OCI-LY3 (cell line): ENCODE results near the gene TTC4.

Source experiments
- H2AFZ ChIP-seq: fragments of 200-600, 300-600 bp; shearing (Covaris generic); 2 replicates; pipeline ENCODE4 v1.6.0; 2014; ENCODE audit warnings: antibody characterized with exemption, low read depth, low read length
- H3K27ac ChIP-seq: fragments of 200-600, 300-600 bp; sonication (generic); 2 replicates; pipeline ENCODE4 v1.5.1; 2014; ENCODE audit warnings: mild to moderate bottlenecking, low read length, moderate library complexity, mixed read lengths
- H3K27me3 ChIP-seq: fragments of 200-600, 300-600 bp; sonication (generic); 2 replicates; pipeline ENCODE4 v1.6.1; 2014; ENCODE audit warnings: low read depth, low read length, mixed read lengths
- H3K36me3 ChIP-seq: fragments of 200-600, 300-600 bp; sonication (generic); replicated peaks from 2 replicates; pipeline ENCODE3; 2014; ENCODE audit warnings: low read depth, low read length, mixed read lengths
- H3K4me1 ChIP-seq: fragments of 300-600, 200-600 bp; sonication (generic); 2 replicates; pipeline ENCODE4 v1.6.1; 2014; ENCODE audit warnings: low read length, mixed read lengths
- H3K4me2 ChIP-seq: fragments of 200-600, 300-600 bp; sonication (generic); 2 replicates; pipeline ENCODE4 v1.6.1; 2014; ENCODE audit warnings: low read length, mixed read lengths
- H3K4me3 ChIP-seq: fragments of 300-600, 200-600 bp; sonication (generic); 2 replicates; pipeline ENCODE4 v1.5.1; 2014; ENCODE audit warnings: antibody characterized with exemption, mild to moderate bottlenecking, low read length, moderate library complexity
- H3K79me2 ChIP-seq: fragments of 300-600, 200-600 bp; shearing (Covaris generic); 2 replicates; pipeline ENCODE4 v1.6.1; 2014; ENCODE audit warnings: mild to moderate bottlenecking, low read length, mixed read lengths
- H3K9ac ChIP-seq: fragments of 300-600, 200-600 bp; shearing (Covaris generic); 2 replicates; pipeline ENCODE4 v1.6.0; 2014; ENCODE audit warnings: mild to moderate bottlenecking, low read length, moderate library complexity
- H3K9me3 ChIP-seq: fragments of 200-600, 300-600 bp; shearing (Covaris generic); 2 replicates; pipeline ENCODE4 v1.6.1; 2014; ENCODE audit warnings: low read length, mixed read lengths; ENCODE audit not compliant: insufficient read depth
- H4K20me1 ChIP-seq: fragments of 200-600, 300-600 bp; sonication (generic); 2 replicates; pipeline ENCODE4 v1.6.1; 2016; ENCODE audit warnings: low read length, mixed read lengths; ENCODE audit not compliant: insufficient read depth
- CTCF ChIP-seq: fragments of 200-600, 300-600 bp; sonication (generic); IDR thresholded peaks from 2 replicates; pipeline ENCODE4 v1.5.1; 2014; ENCODE audit warnings: antibody characterized with exemption, low read length, low read depth
- EZH2phosphoT487 ChIP-seq: fragments of 200-600 bp; shearing (Covaris generic); IDR thresholded peaks from 2 replicates; pipeline ENCODE4 v1.6.1; 2018; ENCODE audit warnings: antibody characterized with exemption, mixed run types, low read depth

TTC4 gene

GRCh38 chr1:54750596-54750995 is 34.9 kb downstream of the TTC4 start:
- Histone ChIP-seq H3K36me3 (no peaks in the 10 kb centered on the region), H3K27me3 (no peaks in the 10 kb centered on the region)

GRCh38 chr1:54751426-54751825 is 35.8 kb downstream of the TTC4 start:
- no peaks in the 10 kb centered on the region for H3K36me3 ChIP-seq
- H3K79me2 ChIP-seq, result no peaks in the 10 kb centered on the region
- no peaks in the 10 kb centered on the region for H4K20me1 ChIP-seq
- no peak overlapping the region for H2AFZ ChIP-seq
- no peak overlapping the region for H3K4me2 ChIP-seq
- H3K9me3 ChIP-seq, result no peaks in the 10 kb centered on the region
- no peak overlapping the region for H3K9ac ChIP-seq
- no peak for TF ChIP-seq EZH2phosphoT487
- no peak for TF ChIP-seq CTCF
- no peak overlapping the region for H3K27ac ChIP-seq
- no peaks in the 10 kb centered on the region for H3K27me3 ChIP-seq
- no peak overlapping the region for H3K4me3 ChIP-seq
- H3K4me1 ChIP-seq, result no peaks in the 10 kb centered on the region

More at GRCh38 chr1:54750596-54750995, 34.9 kb downstream of the TTC4 start:
- Histone ChIP-seq H3K4me3 (no peak overlapping the region), H3K79me2 (no peaks in the 10 kb centered on the region), H3K27ac (no peak overlapping the region), H4K20me1 (no peaks in the 10 kb centered on the region), H2AFZ (no peak overlapping the region), H3K9me3 (no peaks in the 10 kb centered on the region), H3K9ac (no peak overlapping the region), H3K4me1 (no peaks in the 10 kb centered on the region), H3K4me2 (no peak overlapping the region)
- no peak for TF ChIP-seq EZH2phosphoT487
- TF ChIP-seq CTCF, result no peak

GRCh38 chr1:54754045-54754444 is 38.4 kb downstream of the TTC4 start:
- Histone ChIP-seq H3K9ac (no peak overlapping the region), H2AFZ (no peak overlapping the region), H3K9me3 (no peaks in the 10 kb centered on the region), H4K20me1 (no peaks in the 10 kb centered on the region), H3K4me2 (no peak overlapping the region), H3K4me1 (no peaks in the 10 kb centered on the region), H3K4me3 (no peak overlapping the region), H3K79me2 (no peaks in the 10 kb centered on the region), H3K27ac (no peak overlapping the region), H3K27me3 (no peaks in the 10 kb centered on the region), H3K36me3 (no peaks in the 10 kb centered on the region)
- TF ChIP-seq EZH2phosphoT487, result no peak
- no peak for TF ChIP-seq CTCF

GRCh38 chr1:54754486-54755285 is 39.0 kb downstream of the TTC4 start:
- Histone ChIP-seq H4K20me1 (no peaks in the 10 kb centered on the region), H3K9ac (no peak overlapping the region), H2AFZ (no peak overlapping the region), H3K27ac (no peak overlapping the region), H3K4me1 (no peaks in the 10 kb centered on the region), H3K4me3 (no peak overlapping the region), H3K4me2 (no peak overlapping the region), H3K36me3 (no peaks in the 10 kb centered on the region), H3K79me2 (no peaks in the 10 kb centered on the region), H3K9me3 (no peaks in the 10 kb centered on the region), H3K27me3 (no peaks in the 10 kb centered on the region)
- TF ChIP-seq CTCF (no peak), EZH2phosphoT487 (no peak)
